DND-41 (cell line): Measurements from ENCODE around the gene SLFNL1.

ENCODE experiments used
- ATAC-seq: fragments of 200-7000 bp; cut with Tn5 transposase; 3 replicates; pipeline ENCODE4 v1.9.1; 2021; ENCODE audit warnings: low read depth; ENCODE audit not compliant: insufficient read depth
- DNase-seq: peaks from one replicate; pipeline ENCODE4 v3.0.0-alpha.2; 2020
- H2AFZ ChIP-seq: 2 replicates; pipeline ENCODE4 v1.6.0; 2012; ENCODE audit warnings: low read depth, low read length
- H3K27ac ChIP-seq: 2 replicates; pipeline ENCODE4 v1.5.1; 2012; ENCODE audit warnings: low read length, inconsistent platforms
- H3K27me3 ChIP-seq: fragments of 200-600 bp; sonication (generic); 2 replicates; pipeline ENCODE4 v1.6.0; 2012; ENCODE audit warnings: low read length, mild to moderate bottlenecking, inconsistent platforms; ENCODE audit not compliant: insufficient read depth, poor library complexity
- H3K36me3 ChIP-seq: 2 replicates; pipeline ENCODE4 v1.5.1; 2012; ENCODE audit warnings: low read length, inconsistent platforms; ENCODE audit not compliant: insufficient read depth
- H3K4me1 ChIP-seq: 2 replicates; pipeline ENCODE4 v1.5.1; 2012; ENCODE audit warnings: mild to moderate bottlenecking, low read length; ENCODE audit not compliant: insufficient read depth
- H3K4me2 ChIP-seq: 2 replicates; pipeline ENCODE4 v1.6.0; 2012; ENCODE audit warnings: mild to moderate bottlenecking, moderate library complexity, low read length, inconsistent platforms; ENCODE audit not compliant: insufficient read depth
- H3K4me3 ChIP-seq, 2 experiments: fragments of 200-600 bp in 1 of 2; shearing (Covaris generic) in 1 of 2; 2 replicates each; pipeline ENCODE4 v1.5.1; 2012 to 2016; ENCODE audit warnings: inconsistent platforms in 2 of 2, low read length in 2 of 2, mild to moderate bottlenecking in 2 of 2, low read depth in 1 of 2, moderate library complexity in 1 of 2
- H3K79me2 ChIP-seq: 2 replicates; pipeline ENCODE4 v1.6.0; 2012; ENCODE audit warnings: low read length, inconsistent platforms; ENCODE audit not compliant: insufficient read depth
- H3K9ac ChIP-seq: 2 replicates; pipeline ENCODE4 v1.6.0; 2012; ENCODE audit warnings: low read depth, mild to moderate bottlenecking, inconsistent platforms, low read length, moderate library complexity
- H3K9me3 ChIP-seq: 2 replicates; pipeline ENCODE4 v1.5.1; 2012; ENCODE audit warnings: low read length, moderate library complexity, mild to moderate bottlenecking, inconsistent platforms; ENCODE audit not compliant: insufficient read depth, severe bottlenecking
- H4K20me1 ChIP-seq: 2 replicates; pipeline ENCODE4 v1.6.0; 2012; ENCODE audit warnings: low read length; ENCODE audit not compliant: insufficient read depth
- EZH2 ChIP-seq: IDR thresholded peaks from 3 replicates; pipeline ENCODE4 v1.6.1; 2012; ENCODE audit warnings: borderline replicate concordance, low read depth, mild to moderate bottlenecking, moderate library complexity, low read length, inconsistent platforms; ENCODE audit not compliant: severe bottlenecking
- TF ChIP-seq, protein P1 (sequence below): IDR thresholded peaks from 2 replicates; pipeline ENCODE4 v1.5.1; 2012; ENCODE audit warnings: borderline replicate concordance, low read length, moderate library complexity, mild to moderate bottlenecking; ENCODE audit not compliant: poor library complexity, severe bottlenecking; ENCODE audit errors: extremely low read depth

The SLFNL1 gene

DNA sequence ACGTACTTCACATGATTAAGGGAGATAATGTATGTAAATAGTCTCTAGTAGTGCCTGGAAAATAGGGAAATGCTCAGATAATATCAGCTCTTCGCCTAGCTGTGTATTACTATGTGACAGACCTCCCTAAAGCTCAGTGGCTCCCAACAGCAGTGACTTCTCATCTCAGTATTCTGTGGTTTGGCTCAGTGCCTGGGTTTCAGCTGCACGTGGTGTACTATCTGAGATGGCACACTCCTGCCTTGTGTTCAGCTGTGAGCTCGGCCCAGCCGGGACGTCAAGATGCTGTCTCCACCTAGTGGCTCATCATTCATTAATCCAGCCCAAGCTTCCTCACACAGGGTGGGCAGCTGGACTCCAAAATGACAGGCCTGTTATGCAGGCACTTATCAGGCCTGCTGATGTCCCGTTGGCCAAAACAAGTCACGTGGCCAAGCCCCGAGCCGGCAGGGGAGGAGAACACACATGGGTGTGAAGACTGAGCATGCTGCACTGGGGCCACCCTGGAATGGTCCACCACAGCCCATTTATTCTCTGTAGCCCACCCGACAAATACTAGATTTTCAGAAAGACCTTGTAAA is 17.8 kb downstream of the SLFNL1 start:
- Histone ChIP-seq H4K20me1 (peaks cover 56% of the 10 kb centered on the region), H3K4me3 (no peak overlapping the region), H3K4me2 (no peak overlapping the region), H3K9me3 (no peaks in the 10 kb centered on the region), H3K79me2 (peaks cover 20% of the 10 kb centered on the region), H2AFZ (no peak overlapping the region), H3K27ac (peak overlapping the region; percentile 52), H3K27me3 (no peaks in the 10 kb centered on the region), H3K36me3 (peaks cover 97% of the 10 kb centered on the region), H3K4me1 (peaks cover 23% of the 10 kb centered on the region), H3K9ac (no peak overlapping the region)
- TF ChIP-seq, protein P1, sequence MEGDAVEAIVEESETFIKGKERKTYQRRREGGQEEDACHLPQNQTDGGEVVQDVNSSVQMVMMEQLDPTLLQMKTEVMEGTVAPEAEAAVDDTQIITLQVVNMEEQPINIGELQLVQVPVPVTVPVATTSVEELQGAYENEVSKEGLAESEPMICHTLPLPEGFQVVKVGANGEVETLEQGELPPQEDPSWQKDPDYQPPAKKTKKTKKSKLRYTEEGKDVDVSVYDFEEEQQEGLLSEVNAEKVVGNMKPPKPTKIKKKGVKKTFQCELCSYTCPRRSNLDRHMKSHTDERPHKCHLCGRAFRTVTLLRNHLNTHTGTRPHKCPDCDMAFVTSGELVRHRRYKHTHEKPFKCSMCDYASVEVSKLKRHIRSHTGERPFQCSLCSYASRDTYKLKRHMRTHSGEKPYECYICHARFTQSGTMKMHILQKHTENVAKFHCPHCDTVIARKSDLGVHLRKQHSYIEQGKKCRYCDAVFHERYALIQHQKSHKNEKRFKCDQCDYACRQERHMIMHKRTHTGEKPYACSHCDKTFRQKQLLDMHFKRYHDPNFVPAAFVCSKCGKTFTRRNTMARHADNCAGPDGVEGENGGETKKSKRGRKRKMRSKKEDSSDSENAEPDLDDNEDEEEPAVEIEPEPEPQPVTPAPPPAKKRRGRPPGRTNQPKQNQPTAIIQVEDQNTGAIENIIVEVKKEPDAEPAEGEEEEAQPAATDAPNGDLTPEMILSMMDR, result peak; percentile 84
- TF ChIP-seq EZH2, result no peak
- ATAC-seq (peak; percentile 99), DNase-seq (peak; percentile 94)

GRCh38 chr1:41003127-41003639 is 18.3 kb downstream of the SLFNL1 start:
- peaks cover 23% of the 10 kb centered on the region for H3K4me1 ChIP-seq
- no peak for DNase-seq
- no peak overlapping the region for H3K9ac ChIP-seq
- no peaks in the 10 kb centered on the region for H3K9me3 ChIP-seq
- peak overlapping the region; percentile 52 for H3K27ac ChIP-seq
- TF ChIP-seq, protein P1, result no peak
- TF ChIP-seq EZH2, result no peak
- H3K79me2 ChIP-seq, result peaks cover 25% of the 10 kb centered on the region
- H3K4me2 ChIP-seq, result no peak overlapping the region
- no peak overlapping the region for H2AFZ ChIP-seq
- H4K20me1 ChIP-seq, result peaks cover 58% of the 10 kb centered on the region
- H3K27me3 ChIP-seq, result no peaks in the 10 kb centered on the region
- peaks cover 97% of the 10 kb centered on the region for H3K36me3 ChIP-seq
- 0 out of 3 replicates have a peak, but pooled peaks have one; percentile 3 for ATAC-seq
- no peak overlapping the region for H3K4me3 ChIP-seq

- TF ChIP-seq EZH2, result no peak
- TF ChIP-seq, protein P1, result no peak
Measured at GRCh38 chr1:40998668-40999067, 22.9 kb downstream of the SLFNL1 start.

More at GRCh38 chr1:40998668-40999067, 22.9 kb downstream of the SLFNL1 start:
- Histone ChIP-seq H3K27ac (no peak overlapping the region), H3K79me2 (peaks cover 49% of the 10 kb centered on the region), H3K36me3 (peaks cover 97% of the 10 kb centered on the region), H2AFZ (no peak overlapping the region), H3K9me3 (no peaks in the 10 kb centered on the region), H3K4me1 (peaks cover 21% of the 10 kb centered on the region), H3K4me2 (no peak overlapping the region), H3K9ac (no peak overlapping the region), H3K27me3 (no peaks in the 10 kb centered on the region), H3K4me3 (no peak overlapping the region), H4K20me1 (peaks cover 57% of the 10 kb centered on the region)
- DNase-seq, result no peak
- ATAC-seq, result no peak
